GM23338 (cell line): ENCODE results near the gene KCNT2. TPM values are rescaled to one million over a fixed set of nuclear protein-coding genes. Genes with fewer than 3 reads are reported as not detected.

ENCODE experiments used
- ATAC-seq: fragments of 200-7000 bp; cut with Tn5 transposase; 3 replicates; pipeline ENCODE4 v1.9.1; 2020
- DNase-seq: peaks from one replicate; pipeline ENCODE4 v3.0.0-alpha.2; 2015; ENCODE audit warnings: low spot score
- H2AFZ ChIP-seq: fragments of 200-600 bp; sonication (generic); 2 replicates; pipeline ENCODE4 v1.8.0; 2016; ENCODE audit warnings: antibody characterized with exemption, mild to moderate bottlenecking, moderate library complexity
- H3F3A ChIP-seq: fragments of 200-600 bp; sonication (generic); replicated peaks from 2 replicates; pipeline ENCODE4 v1.8.0; 2017; ENCODE audit warnings: antibody characterized with exemption, mixed run types, low read depth
- H3K27ac ChIP-seq: fragments of 200-600 bp; sonication (generic); 2 replicates; pipeline ENCODE4 v1.6.1; 2016; ENCODE audit warnings: low read depth
- H3K27me3 ChIP-seq: fragments of 200-600 bp; sonication (generic); 2 replicates; pipeline ENCODE4 v1.8.0; 2016; ENCODE audit warnings: mild to moderate bottlenecking, mixed run types, moderate library complexity; ENCODE audit not compliant: insufficient read depth
- H3K36me3 ChIP-seq: fragments of 200-600 bp; sonication (generic); 2 replicates; pipeline ENCODE4 v1.8.0; 2016; ENCODE audit warnings: mild to moderate bottlenecking; ENCODE audit not compliant: insufficient read depth
- H3K4me1 ChIP-seq: fragments of 200-600 bp; sonication (generic); 2 replicates; pipeline ENCODE4 v1.8.0; 2016; ENCODE audit warnings: mild to moderate bottlenecking, moderate library complexity; ENCODE audit not compliant: insufficient read depth
- H3K4me2 ChIP-seq: fragments of 200-600 bp; sonication (generic); 2 replicates; pipeline ENCODE4 v1.7.1; 2017; ENCODE audit warnings: mixed run types
- H3K4me3 ChIP-seq: fragments of 200-600 bp; sonication (generic); 2 replicates; pipeline ENCODE4 v1.6.1; 2016; ENCODE audit warnings: mixed run types
- H3K79me2 ChIP-seq: fragments of 200-600 bp; sonication (generic); replicated peaks from 2 replicates; pipeline ENCODE4 v1.8.0; 2017; ENCODE audit warnings: mild to moderate bottlenecking; ENCODE audit not compliant: insufficient read depth
- H3K9me2 ChIP-seq: fragments of 200-600 bp; sonication (generic); 2 replicates; pipeline ENCODE4 v1.8.0; 2017; ENCODE audit not compliant: insufficient read depth
- H4K20me1 ChIP-seq: fragments of 200-600 bp; sonication (generic); replicated peaks from 2 replicates; pipeline ENCODE4 v1.8.0; 2017; ENCODE audit warnings: mild to moderate bottlenecking; ENCODE audit not compliant: insufficient read depth
- H3K27ac Mint-ChIP-seq: 2 replicates; pipeline ENCODE4 v1.8.0; 2020; ENCODE audit warnings: inconsistent platforms, mild to moderate bottlenecking, moderate library complexity, mixed read lengths
- H3K27me3 Mint-ChIP-seq: 3 replicates; pipeline ENCODE4 v1.8.0; 2022; ENCODE audit warnings: low read depth, mild to moderate bottlenecking, moderate library complexity, mixed read lengths, inconsistent platforms; ENCODE audit not compliant: insufficient read depth, poor library complexity
- H3K36me3 Mint-ChIP-seq: 3 replicates; pipeline ENCODE4 v1.8.0; 2021; ENCODE audit warnings: low read depth, mild to moderate bottlenecking, inconsistent platforms, moderate library complexity, mixed read lengths
- H3K4me1 Mint-ChIP-seq: 3 replicates; pipeline ENCODE4 v1.8.0; 2020; ENCODE audit warnings: mild to moderate bottlenecking, inconsistent platforms, mixed read lengths
- H3K4me3 Mint-ChIP-seq: 3 replicates; pipeline ENCODE4 v1.8.0; 2021; ENCODE audit warnings: moderate library complexity, mild to moderate bottlenecking, inconsistent platforms, mixed read lengths
- H3K9me3 Mint-ChIP-seq: 3 replicates; pipeline ENCODE4 v1.8.0; 2020; ENCODE audit warnings: moderate library complexity, mild to moderate bottlenecking, inconsistent platforms, mixed read lengths
- CREB1 ChIP-seq: fragments of 250-450 bp; sonication (Bioruptor Pico); IDR thresholded peaks from 2 replicates; pipeline ENCODE4 v1.5.0; 2020; ENCODE audit warnings: low read depth, mild to moderate bottlenecking, moderate library complexity
- CTCF ChIP-seq, 2 experiments: fragments of 200-600 bp in 1 of 2; sonication (generic) in 1 of 2; conservative IDR thresholded peaks; 2 replicates each; pipeline versions ENCODE4 v1.5.1 to v1.6.1; 2016 to 2017; ENCODE audit warnings: antibody characterized with exemption in 2 of 2, low read depth in 2 of 2, mild to moderate bottlenecking in 2 of 2, moderate library complexity in 1 of 2
- ETS1 ChIP-seq: IDR thresholded peaks from 2 replicates; pipeline ENCODE4 v1.6.1; 2016; ENCODE audit warnings: antibody characterized with exemption
- EZH2 ChIP-seq: fragments of 200-600 bp; sonication (generic); IDR thresholded peaks from one replicate; pipeline ENCODE4 v1.8.0; 2017; ENCODE audit warnings: antibody characterized with exemption, mild to moderate bottlenecking, low read depth; ENCODE audit not compliant: unreplicated experiment
- EZH2phosphoT487 ChIP-seq: fragments of 200-600 bp; sonication (generic); IDR thresholded peaks from one replicate; pipeline ENCODE4 v1.8.1; 2018; ENCODE audit warnings: antibody characterized with exemption; ENCODE audit not compliant: unreplicated experiment
- JUNB ChIP-seq: IDR thresholded peaks from one replicate; pipeline ENCODE4 v1.6.1; 2016; ENCODE audit warnings: antibody characterized with exemption; ENCODE audit not compliant: unreplicated experiment
- POLR2AphosphoS5 ChIP-seq: IDR thresholded peaks from 2 replicates; pipeline ENCODE4 v1.6.1; 2016; ENCODE audit warnings: antibody characterized with exemption, low read depth
- REST ChIP-seq: IDR thresholded peaks from one replicate; pipeline ENCODE4 v1.6.1; 2018; ENCODE audit warnings: antibody characterized with exemption; ENCODE audit not compliant: unreplicated experiment
- STAT1 ChIP-seq: IDR thresholded peaks from one replicate; pipeline ENCODE4 v1.6.1; 2016; ENCODE audit warnings: antibody characterized with exemption; ENCODE audit not compliant: unreplicated experiment
- ZNF462 ChIP-seq: fragments of 250-450 bp; sonication (Bioruptor Pico); IDR thresholded peaks from 2 replicates; pipeline ENCODE4 v1.5.0; 2020; ENCODE audit warnings: mild to moderate bottlenecking, moderate library complexity
- polyA plus RNA-seq: library from polyadenylated mRNA; unstranded; fragments of >200 nt; fragmentation: Nextera tagmentation; extraction: Ambion mirVana; gene quantifications from 2 replicates; pipeline ENCODE4 v1.2.1, GENCODE V29; 2016
- total RNA-seq: library from RNA; depleted of rRNA; stranded (reverse); fragments of >200 nt; shearing (Covaris generic); gene quantifications from 2 replicates; pipeline ENCODE4 v1.2.3, GENCODE V29; 2014

Gene KCNT2
- total and polyA plus RNA-seq, 2 experiments from 2014 or later, result 5.4 to 13.4 TPM

GRCh38 chr1:196295766-196296165, 312.5 kb downstream of the KCNT2 start:
- Histone ChIP-seq H3F3A (no peaks in the 10 kb centered on the region), H3K9me2 (no peaks in the 10 kb centered on the region), H3K27me3 (no peaks in the 10 kb centered on the region), H2AFZ (no peak overlapping the region), H3K4me1 (no peaks in the 10 kb centered on the region), H3K4me3 (no peak overlapping the region), H3K36me3 (no peaks in the 10 kb centered on the region), H3K79me2 (no peaks in the 10 kb centered on the region), H3K27ac (no peak overlapping the region), H4K20me1 (no peaks in the 10 kb centered on the region), H3K4me2 (no peak overlapping the region)
- ATAC-seq (no peak), DNase-seq (no peak)
- peaks cover 4% of the 10 kb centered on the region; the same call in 2 of the 3 replicates for H3K36me3 Mint-ChIP-seq
- no peak overlapping the region for H3K4me3 Mint-ChIP-seq
- H3K27ac Mint-ChIP-seq, result no peak overlapping the region
- H3K9me3 Mint-ChIP-seq, result no peaks in the 10 kb centered on the region
- H3K27me3 Mint-ChIP-seq, result no peaks in the 10 kb centered on the region
- TF ChIP-seq EZH2phosphoT487, result no peak
- no peak for TF ChIP-seq EZH2
- no peak for TF ChIP-seq REST
- TF ChIP-seq JUNB, result no peak
- TF ChIP-seq ETS1, result no peak
- TF ChIP-seq ZNF462 (CRISPR knock-in tag), result no peak
- TF ChIP-seq CREB1 (CRISPR knock-in tag), result no peak
- no peak for TF ChIP-seq POLR2AphosphoS5
- no peak for TF ChIP-seq CTCF (conservative IDR thresholded peaks at IDR 0.05; ENCODE audit: low read depth in 2 of 2)
- TF ChIP-seq STAT1, result no peak
- no peaks in the 10 kb centered on the region for H3K4me1 Mint-ChIP-seq
